Endothelial cell (in vitro differentiated cells): Measurements from ENCODE around the gene ATP6V1G1. TPM values are rescaled to one million over a fixed set of nuclear protein-coding genes. Genes with fewer than 3 reads are reported as not detected.

Experiments used
- DNase-seq: peaks from one replicate; pipeline ENCODE4 v3.0.0; 2021; ENCODE audit warnings: low spot score
- H3K27ac Mint-ChIP-seq: one replicate; pipeline ENCODE4 v1.8.0; 2021; ENCODE audit warnings: mixed read lengths, inconsistent platforms; ENCODE audit not compliant: unreplicated experiment
- H3K27me3 Mint-ChIP-seq: one replicate; pipeline ENCODE4 v1.8.0; 2021; ENCODE audit warnings: mild to moderate bottlenecking, moderate library complexity, mixed read lengths, inconsistent platforms; ENCODE audit not compliant: unreplicated experiment
- H3K36me3 Mint-ChIP-seq: one replicate; pipeline ENCODE4 v1.8.0; 2021; ENCODE audit warnings: mild to moderate bottlenecking, low read depth, mixed read lengths, inconsistent platforms; ENCODE audit not compliant: unreplicated experiment
- H3K4me1 Mint-ChIP-seq: one replicate; pipeline ENCODE4 v1.8.0; 2021; ENCODE audit warnings: mild to moderate bottlenecking, mixed read lengths, inconsistent platforms; ENCODE audit not compliant: unreplicated experiment
- H3K4me3 Mint-ChIP-seq: one replicate; pipeline ENCODE4 v1.8.0; 2021; ENCODE audit warnings: mild to moderate bottlenecking, mixed read lengths, inconsistent platforms; ENCODE audit not compliant: unreplicated experiment
- H3K9me3 Mint-ChIP-seq: one replicate; pipeline ENCODE4 v1.8.0; 2021; ENCODE audit warnings: mixed read lengths, inconsistent platforms; ENCODE audit not compliant: unreplicated experiment
- total RNA-seq: library from RNA; stranded (reverse); fragmentation: NEBNext Ultra II Directional; extraction: Animal tissue kit (Norgen Biotek cat#: 25700); gene quantifications from one replicate; pipeline ENCODE4 v1.2.1, GENCODE V29; 2021; ENCODE audit not compliant: unreplicated experiment
- TF ChIP-seq, protein P1 (sequence below): fragments of 200-600 bp; sonication (generic); IDR thresholded peaks from one replicate; pipeline ENCODE4 v1.5.0; 2021; ENCODE audit warnings: antibody characterized with exemption; ENCODE audit not compliant: unreplicated experiment

Gene ATP6V1G1
- total RNA-seq, 1 donor from 2014 or later = 96.0 TPM

DNA sequence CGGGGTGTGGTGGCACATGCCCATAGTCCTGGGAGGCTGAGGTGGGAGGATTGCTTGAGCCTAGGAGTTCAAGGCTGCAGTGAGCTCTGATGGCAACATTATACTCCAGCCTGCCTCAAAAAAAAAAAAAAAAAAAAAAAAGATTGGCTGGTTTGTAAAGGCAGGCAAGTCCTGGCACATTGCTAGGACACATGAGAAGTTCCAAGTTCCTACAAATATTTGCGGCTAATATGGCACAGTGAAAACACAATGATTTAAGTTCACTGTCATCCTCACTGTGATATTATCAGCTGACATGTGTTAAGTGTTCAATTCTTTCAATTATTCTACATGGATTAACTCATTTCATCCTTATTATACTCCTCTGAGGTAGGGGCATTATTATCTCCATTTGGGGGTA lies 43.6 kb downstream of the ATP6V1G1 start:
- no peak overlapping the region for H3K27ac Mint-ChIP-seq
- H3K4me1 Mint-ChIP-seq = peaks cover 8% of the 10 kb centered on the region
- no peak for DNase-seq
- TF ChIP-seq, protein P1, sequence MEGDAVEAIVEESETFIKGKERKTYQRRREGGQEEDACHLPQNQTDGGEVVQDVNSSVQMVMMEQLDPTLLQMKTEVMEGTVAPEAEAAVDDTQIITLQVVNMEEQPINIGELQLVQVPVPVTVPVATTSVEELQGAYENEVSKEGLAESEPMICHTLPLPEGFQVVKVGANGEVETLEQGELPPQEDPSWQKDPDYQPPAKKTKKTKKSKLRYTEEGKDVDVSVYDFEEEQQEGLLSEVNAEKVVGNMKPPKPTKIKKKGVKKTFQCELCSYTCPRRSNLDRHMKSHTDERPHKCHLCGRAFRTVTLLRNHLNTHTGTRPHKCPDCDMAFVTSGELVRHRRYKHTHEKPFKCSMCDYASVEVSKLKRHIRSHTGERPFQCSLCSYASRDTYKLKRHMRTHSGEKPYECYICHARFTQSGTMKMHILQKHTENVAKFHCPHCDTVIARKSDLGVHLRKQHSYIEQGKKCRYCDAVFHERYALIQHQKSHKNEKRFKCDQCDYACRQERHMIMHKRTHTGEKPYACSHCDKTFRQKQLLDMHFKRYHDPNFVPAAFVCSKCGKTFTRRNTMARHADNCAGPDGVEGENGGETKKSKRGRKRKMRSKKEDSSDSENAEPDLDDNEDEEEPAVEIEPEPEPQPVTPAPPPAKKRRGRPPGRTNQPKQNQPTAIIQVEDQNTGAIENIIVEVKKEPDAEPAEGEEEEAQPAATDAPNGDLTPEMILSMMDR = no peak
- H3K27me3 Mint-ChIP-seq = no peaks in the 10 kb centered on the region
- H3K36me3 Mint-ChIP-seq = peaks cover 3% of the 10 kb centered on the region
- H3K4me3 Mint-ChIP-seq = no peak overlapping the region
- no peaks in the 10 kb centered on the region for H3K9me3 Mint-ChIP-seq

DNA sequence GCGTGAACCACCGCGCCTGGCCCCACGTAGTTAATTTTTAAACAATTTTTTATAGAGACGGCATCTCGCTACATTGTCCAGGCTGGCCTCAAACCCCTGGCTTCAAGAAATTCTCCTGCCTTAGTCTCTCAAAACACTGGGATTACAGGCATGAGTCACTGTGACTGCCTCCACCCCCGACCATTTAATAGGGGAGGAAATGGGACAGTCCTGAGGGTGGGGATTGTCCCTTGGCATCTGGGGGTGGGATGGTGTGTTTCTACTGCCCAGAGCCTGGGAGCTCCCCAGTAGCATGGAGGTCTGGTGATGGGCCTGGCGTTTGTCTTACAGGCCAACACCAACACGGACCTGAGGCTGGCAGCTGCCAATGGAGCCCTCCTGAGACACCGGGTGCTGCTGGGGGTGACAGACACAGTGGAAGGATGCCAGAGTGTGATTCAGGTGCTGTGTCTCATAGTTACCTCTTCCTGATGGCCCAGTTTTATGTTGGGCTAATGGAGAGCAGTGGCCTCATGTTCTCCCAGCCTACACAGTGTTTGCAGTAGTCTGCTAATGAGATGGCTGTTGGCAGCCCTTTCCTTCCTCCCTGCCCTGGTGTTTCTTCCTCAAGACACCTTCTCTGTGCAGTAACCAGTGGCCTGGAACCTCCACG lies 46.0 kb downstream of the ATP6V1G1 start:
- H3K9me3 Mint-ChIP-seq = no peaks in the 10 kb centered on the region
- TF ChIP-seq, protein P1 = no peak
- no peak overlapping the region for H3K27ac Mint-ChIP-seq
- peaks cover 2% of the 10 kb centered on the region for H3K4me1 Mint-ChIP-seq
- no peak for DNase-seq
- no peaks in the 10 kb centered on the region for H3K27me3 Mint-ChIP-seq
- H3K4me3 Mint-ChIP-seq = no peak overlapping the region
- peaks cover 3% of the 10 kb centered on the region for H3K36me3 Mint-ChIP-seq

DNA sequence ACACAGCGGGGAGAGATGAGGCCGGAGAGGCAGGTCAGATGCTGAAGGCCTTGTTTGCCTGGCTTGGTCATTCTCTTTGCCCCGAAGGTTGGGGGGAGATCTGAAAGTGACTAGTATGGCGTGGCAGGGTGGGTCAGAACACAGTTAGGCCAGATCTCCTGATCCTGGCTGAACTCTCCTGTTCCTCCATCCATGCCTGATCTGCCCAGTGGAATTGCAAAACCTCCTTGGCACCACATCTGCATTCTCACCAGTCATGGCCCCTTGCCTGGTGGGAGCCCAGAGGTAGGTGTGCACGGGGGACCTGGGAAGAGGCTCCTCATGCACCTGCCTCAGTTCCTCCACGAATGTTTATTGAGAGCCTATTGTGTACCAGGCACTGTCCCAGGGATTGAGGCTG lies 46.8 kb downstream of the ATP6V1G1 start:
- Mint-ChIP-seq H3K27me3 (no peaks in the 10 kb centered on the region), H3K9me3 (no peaks in the 10 kb centered on the region), H3K36me3 (peaks cover 3% of the 10 kb centered on the region), H3K4me1 (no peaks in the 10 kb centered on the region), H3K27ac (no peak overlapping the region), H3K4me3 (no peak overlapping the region)
- TF ChIP-seq, protein P1 = no peak
- no peak for DNase-seq

DNA sequence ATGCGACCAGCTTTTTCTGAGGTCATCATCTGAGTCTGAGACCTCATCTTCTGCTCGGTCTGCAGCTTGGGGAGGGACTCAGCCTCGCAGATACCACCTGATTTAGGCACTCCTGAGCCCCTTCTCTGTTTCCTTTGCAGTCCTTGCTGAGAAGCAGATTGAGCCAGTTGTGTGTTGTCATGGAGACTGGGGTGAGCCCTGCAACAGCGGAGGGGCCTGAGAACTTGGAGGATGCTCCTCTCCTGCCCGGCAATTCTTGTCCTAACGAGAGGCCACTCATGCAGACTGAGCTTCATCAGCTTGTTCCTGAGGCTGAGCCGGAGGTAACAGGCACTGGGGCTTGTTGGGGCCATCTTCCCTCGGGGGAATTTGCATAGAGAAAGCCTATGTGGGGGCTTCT lies 50.8 kb downstream of the ATP6V1G1 start:
- Mint-ChIP-seq H3K4me3 (no peak overlapping the region), H3K4me1 (no peaks in the 10 kb centered on the region), H3K9me3 (no peaks in the 10 kb centered on the region), H3K27ac (no peak overlapping the region), H3K27me3 (peaks cover 1% of the 10 kb centered on the region), H3K36me3 (peaks cover 3% of the 10 kb centered on the region)
- DNase-seq = no peak
- TF ChIP-seq, protein P1 = no peak

DNA sequence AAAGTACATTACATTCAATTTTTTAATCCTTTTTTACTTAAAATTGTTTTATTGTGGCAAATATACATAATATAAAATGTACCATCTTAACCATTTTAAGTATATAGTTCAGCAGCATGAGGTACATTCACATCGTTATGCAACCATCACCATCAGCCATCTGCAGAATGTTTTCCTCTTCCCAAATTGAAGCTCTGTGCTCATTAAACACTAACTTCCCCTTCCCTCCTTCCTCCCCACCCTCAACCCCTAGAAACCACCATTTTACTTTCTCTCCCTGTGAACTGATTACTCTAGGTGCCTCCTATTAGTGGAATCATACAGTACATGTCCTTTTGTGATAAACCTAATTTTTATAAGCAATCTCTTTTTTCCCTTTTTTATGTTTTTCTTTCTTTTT lies 54.4 kb downstream of the ATP6V1G1 start:
- Mint-ChIP-seq H3K9me3 (no peaks in the 10 kb centered on the region), H3K36me3 (peaks cover 3% of the 10 kb centered on the region), H3K27me3 (peaks cover 1% of the 10 kb centered on the region), H3K27ac (no peak overlapping the region), H3K4me3 (no peak overlapping the region), H3K4me1 (no peaks in the 10 kb centered on the region)
- no peak for DNase-seq
- TF ChIP-seq, protein P1 = no peak
